HL-60/S4 treated with phorbol 12-myristate 13-acetate at 8.2 ng/mL for 4 days and 3 days (cell line): ENCODE data around the gene STON1.
"Not testable (repeated sequence)": the region's sequence is repeated elsewhere in the genome, so short reads cannot be mapped to it uniquely, and the experiment has no call there.

ENCODE experiments used
- in situ Hi-C: fragments of 300-500 bp; cut with MboI; formaldehyde crosslinking; loops from 2 replicates; pipeline ENCODE4 v1.15.0; 2022; ENCODE audit warnings: low sequenced_read_pairs

The STON1 gene

DNA sequence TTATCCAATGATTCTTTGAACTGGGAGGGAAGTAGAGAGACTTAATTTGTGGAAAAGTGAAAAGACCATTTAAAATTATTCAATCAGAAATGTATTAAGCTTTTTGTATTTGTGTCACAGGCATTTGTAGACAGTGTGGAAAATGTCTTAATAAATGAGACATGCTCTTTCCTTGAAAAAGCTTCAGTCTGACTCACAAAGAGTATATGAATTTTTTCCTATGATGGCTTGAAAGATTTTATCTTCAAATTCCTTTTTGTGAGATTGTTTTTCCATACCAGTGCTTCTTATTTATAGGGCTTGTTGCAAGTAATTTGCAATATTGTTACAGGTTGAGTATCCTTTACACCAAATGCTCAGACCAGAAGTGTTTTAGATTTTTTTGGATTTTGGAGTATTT lies 39.5 kb downstream of the STON1 start:
- in situ Hi-C loops, result no loop called here

DNA sequence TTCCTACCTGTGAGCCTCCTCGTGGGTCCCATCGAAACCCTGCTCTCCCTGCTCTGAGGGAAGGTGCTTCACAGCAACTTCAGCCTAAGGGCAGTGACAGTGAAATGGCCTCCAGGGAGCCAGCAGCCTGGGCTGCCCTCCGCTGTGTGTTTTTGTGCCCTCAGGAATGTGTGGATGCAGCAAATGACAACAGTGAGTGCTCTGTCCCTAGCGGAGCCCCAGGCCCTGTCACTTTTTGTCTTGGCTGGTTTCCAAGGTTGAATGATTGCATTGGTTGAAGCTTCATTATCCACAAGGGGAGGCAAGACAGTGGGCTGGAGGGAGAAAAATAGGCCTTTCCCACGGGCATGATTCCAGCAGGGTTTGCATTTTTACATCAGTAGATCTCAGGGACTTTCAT lies 42.9 kb downstream of the STON1 start:
- in situ Hi-C loops, result no loop called here

DNA sequence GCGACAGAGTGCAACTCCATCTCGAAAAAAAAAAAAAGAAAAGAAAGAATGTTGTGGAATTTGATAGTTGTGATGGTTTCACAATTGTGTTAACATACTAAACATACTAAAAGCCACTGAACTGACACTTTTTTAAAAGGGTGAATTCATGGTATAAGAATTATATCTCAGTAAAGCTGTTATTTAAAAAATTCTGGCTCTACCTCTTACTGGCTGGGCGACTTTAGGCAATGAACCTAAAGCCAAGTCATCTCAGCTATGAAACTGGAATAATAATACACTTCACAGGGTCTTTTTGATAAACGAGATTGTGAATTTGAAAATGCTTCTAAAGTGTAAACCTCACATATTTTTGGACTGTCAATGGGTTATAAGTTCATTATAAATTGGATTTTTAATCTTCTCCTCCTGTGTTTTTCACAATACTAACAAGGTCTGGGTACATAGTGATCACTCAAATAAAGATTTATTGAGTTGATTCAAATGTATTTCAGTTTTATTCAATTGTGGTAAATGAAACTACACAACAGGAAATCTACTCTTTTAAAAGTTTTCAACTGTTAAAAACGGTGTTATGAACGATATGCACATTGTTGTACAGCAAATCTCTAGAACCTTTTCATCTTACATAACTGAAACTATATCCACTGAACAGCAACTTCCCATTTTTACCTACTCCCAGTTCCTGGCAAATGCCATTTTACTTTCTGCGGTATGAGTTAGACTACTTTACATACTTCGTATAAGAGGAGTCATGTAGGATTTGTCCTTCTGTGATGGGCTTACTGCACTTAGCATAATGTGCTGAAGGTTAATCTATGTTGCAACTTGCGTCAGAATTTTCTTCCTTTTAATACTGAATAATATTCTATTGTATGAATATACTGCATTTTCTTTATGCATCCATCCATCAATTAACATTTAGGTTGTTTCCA lies 44.7 kb downstream of the STON1 start:
- in situ Hi-C loops, result no loop called here

DNA sequence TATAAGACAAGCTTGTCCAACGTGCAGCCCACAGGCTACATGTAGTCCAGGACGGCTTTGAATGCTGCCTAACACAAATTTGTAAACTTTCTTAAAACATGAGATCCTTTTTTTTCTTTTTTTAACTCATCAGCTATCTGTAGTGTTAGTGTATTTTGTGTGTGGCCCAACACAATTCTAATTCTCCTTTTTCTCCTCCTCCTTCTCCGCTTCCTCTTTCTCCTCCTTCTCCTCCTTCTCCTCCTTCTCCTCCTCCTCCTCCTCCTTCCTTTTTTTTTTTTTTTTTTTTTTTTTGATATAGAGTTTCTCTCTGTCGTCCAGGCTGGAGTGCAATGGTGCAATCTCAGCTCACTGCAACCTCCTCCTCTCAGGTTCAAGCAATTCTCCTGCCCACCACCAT lies 48.4 kb downstream of the STON1 start:
- in situ Hi-C loops, result no loop called here

DNA sequence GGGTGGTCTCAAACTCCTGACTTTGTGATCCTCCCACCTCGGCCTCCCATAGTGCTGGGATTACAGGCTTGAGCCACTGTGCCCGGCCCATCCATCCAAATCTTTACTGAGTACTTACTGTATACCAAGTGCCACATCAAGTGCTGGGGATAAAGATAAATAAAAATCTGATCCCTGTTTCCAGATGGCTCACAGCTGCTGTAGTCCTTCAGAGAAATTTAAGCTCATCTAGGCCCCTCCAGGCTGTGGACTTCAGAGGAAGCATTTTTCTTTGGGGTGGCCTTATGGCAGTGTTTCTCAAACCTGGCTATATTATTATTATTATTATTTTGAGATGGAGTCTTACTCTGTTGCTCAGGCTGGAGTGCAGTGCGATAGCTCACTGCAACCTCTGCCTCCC lies 54.0 kb downstream of the STON1 start:
- in situ Hi-C loops, result no loop called here

DNA sequence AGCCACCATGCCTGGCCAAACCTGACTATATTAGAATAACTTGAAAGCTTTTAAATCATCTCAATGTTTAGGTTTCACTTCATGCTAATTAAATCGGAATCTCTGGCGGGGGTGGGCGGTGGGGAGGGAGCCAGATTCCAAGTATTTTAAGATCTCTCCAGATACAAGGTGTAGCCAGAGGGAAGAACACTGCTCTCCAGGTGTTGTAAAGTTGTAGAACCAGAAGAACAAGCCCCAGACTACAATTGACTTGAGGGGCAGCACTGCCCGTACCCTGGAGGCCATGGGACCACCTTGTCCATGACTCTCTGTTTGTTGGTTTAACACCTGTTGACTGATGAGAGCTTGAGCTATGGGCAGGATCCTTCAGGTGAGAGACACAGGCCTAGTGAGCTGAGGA lies 54.6 kb downstream of the STON1 start:
- in situ Hi-C loops, result no loop called here

DNA sequence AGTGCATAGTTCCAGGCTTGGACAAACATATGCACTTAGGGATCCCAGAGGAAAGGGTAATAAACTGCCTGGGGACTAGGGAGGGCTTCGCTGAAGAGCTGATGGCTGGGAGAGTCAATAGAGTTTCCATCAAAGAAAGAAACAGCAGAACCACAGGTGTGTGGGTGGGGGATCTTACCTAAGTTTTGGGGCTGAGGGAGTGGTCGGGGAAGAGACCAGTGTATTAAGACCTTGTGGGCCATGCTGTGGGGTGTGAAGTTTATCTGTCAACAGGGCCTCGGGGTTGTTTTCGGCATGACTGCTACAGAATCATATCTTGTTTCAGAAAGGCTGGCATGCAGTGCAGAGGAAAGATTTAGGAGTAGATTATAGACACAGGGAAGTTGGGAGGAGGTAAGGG lies 56.5 kb downstream of the STON1 start:
- in situ Hi-C loops, result no loop called here

DNA sequence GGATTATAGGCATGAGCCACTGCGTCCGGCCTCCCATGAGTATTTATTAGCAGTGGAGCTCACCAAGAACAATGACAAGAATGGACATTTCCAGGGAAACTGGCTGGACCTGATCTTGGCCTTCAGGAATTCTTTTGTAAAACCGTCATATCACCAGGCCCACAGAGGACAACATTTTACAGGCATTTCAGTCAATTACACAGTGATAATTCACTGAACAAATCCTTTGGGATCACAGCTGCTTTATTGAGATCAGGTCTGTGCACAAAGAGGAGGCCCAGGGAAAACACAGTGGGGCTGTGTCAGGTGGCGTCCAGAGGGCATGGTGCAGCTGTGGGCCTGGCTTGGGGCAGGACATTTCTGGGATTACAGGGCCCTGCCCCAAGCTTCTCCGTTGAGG lies 57.6 kb downstream of the STON1 start:
- in situ Hi-C loops, result no loop called here

DNA sequence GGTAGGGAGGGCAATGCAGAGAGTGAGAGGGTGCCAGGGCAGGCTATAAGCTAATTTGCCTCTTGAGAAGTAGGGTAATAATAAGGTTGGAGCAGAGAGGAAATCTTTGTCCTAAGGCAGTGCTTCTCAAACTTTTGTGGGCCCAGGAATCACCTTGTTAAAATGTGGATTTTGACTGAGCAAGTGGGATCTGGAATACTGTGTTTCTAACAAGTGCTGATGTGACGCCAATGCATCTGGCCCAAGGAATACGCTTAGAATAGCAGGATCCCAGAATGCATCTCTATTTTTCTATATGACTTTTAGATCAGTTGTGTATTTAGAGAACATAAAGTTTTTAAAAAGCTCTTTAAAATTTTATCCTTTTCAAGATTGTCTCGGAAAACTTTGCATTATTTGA lies 58.0 kb downstream of the STON1 start:
- in situ Hi-C loops, result no loop called here

DNA sequence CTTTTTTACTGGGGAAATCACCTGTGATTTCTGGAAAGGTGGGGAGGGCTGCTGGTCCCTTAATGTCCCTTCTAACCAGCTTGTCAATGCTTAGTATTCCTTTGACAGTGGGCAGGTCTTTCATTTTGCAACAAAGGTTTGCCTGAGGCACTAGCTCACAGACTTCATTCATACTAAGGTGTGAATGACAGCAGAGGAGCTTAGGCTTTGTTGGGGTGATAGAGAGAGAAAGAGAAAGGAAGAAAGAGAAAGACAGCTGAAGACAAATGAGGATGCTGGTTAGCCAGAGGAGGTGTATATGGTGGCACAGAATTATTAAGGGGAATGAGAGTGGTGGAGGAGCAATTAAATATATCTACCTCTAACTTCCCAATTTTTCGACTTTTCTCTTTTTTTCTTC lies 58.8 kb downstream of the STON1 start:
- in situ Hi-C loops, result no loop called here

DNA sequence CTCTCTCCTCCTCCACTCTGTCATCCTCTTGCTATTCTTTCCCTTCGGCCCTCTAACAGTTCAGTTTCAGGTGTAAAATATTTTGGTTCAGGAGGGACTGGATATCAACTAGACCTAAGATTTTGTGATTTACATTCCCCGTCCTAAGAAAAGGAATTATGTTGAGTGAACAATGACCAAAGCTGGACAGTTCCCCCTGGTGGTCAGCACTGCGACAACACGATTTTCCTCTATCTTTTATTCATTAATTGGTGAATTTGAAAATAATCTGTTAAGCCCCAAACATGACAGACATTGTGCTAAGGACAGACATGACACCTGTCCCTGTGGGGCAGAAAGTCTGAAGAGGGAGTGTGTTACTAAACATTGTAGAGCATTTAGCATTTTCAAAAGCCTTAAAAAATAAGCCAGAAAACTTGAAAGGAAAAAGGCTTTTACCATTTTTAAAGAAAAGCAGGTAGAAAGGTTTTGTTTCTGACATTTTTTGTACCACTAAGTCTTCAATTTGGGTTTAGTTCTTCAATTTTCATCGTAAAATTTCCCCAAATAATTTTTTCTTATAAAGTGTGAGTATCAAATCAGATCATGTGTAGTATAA lies 59.3 kb downstream of the STON1 start:
- in situ Hi-C loops, result no loop called here

DNA sequence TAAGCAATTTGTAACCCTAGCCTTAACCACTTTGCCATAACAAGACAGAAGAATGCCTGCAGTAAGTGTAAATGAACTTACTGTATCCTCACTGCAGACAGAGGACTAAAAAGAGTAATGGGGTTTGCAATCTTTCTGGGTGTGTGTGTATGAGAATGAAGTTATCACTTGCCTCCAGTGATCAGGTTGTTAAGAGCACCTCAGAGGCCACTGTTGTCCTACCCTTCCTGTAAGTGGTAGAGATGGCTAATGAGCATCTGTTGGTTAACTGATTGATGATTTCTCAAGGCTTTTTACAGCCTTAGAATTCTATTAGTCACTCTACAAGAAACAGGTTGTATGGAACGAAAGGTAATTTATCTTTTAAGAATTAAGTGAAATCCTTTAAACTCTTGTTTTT lies 60.1 kb downstream of the STON1 start:
- in situ Hi-C loops, result no loop called here

DNA sequence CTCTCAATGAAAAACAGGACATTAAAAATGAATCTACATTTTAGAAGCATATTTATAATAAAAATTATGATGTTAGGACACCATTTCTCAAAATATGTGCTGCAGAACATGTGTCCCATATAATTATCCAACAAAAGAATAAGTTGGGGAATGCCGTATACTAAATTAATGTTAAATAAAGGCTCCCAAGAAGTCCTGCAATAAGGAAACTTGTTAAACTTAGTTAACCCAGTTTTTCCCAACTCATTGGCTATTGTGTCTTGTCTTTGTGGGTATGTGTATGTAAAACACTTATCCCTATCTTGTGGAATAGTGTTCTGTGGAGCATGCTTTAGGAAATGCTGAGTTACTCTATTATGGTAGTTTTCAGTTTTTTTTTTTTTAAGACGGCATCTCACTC lies 62.1 kb downstream of the STON1 start:
- in situ Hi-C loops, result no loop called here

DNA sequence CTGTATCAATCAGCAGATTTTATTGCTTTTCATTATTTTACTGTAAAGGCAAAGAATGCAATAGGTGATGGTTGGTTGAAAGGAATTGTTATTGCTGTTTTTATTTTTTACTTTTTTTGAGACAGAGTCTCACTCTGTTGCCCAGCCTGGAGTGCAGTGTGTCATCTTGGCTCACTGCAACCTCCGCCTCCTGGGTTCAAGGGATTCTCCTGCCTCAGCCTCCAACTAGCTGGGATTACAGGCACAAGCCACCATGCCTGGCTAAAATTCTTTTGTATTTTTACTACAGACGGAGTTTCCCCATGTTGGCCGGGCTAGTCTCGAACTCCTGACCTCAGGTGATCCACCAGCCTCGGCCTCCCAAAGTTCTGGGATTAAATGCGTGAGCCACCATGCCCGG lies 66.8 kb downstream of the STON1 start:
- in situ Hi-C loops, result not testable (repeated sequence)

DNA sequence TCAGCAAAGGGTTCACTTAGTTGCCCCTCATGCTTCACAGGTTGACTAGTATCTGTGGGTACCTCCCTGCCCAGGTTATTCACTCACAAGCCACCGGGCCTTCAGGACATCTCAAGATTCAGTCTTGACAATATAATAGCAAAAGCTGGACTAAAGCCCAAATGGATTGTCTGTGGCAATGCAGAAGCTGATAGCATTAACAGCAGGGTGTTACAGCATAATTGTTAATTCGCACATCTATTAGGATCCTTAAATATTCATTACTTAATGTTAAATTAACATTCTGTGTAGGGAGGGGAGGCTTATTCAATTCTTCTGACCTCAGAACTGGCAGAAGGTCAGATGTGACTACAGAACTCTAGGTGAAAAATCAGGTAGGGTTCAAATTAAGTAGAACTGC lies 67.5 kb downstream of the STON1 start:
- in situ Hi-C loops, result no loop called here

DNA sequence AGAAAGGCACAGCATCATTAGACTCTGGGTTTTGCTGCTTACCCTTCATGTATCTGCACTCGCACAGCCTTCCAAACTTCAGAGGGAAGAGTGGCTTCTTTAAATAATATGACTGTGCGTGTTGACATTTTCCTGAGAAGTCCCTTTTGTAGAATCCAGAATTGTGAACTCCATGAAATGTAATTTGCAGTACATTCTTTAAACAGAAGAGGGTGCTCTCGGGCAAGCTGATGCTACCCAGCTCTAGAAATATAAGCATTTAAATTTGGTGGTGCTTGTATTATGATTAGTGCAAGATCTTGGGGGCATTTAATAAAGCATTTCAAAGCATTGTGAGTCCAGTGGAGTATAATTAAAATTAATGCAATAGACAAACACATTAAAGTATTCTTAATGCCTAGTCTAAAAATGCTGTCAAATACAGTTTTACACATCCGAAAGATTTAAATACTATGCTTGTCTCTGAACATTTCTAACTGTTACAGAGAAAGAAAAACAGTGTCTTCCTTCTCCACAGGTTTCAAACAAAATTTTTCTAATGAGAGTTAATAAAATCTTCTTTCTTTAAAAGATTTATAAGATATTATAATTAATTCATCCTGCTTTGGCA lies 70.4 kb downstream of the STON1 start:
- in situ Hi-C loops, result no loop called here

DNA sequence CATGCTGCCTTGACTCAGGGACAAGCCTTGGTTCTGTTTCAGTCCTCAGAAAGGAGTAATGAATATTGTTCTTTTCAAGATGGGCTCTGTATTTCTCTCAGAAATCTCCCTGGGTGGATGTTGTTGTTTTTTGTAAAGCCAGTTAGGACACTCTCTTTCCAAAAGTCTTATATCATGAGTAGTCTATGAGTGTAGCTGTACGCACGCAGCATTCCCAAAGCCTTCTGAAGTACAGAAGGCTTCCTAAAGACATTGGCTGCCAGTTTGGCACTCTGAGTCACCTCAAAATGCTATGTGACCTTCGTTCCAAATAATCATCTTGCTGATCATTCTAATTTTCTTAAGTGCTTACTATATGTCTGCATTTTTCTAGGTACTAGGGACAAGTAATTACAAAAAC lies 71.0 kb downstream of the STON1 start:
- in situ Hi-C loops, result no loop called here

DNA sequence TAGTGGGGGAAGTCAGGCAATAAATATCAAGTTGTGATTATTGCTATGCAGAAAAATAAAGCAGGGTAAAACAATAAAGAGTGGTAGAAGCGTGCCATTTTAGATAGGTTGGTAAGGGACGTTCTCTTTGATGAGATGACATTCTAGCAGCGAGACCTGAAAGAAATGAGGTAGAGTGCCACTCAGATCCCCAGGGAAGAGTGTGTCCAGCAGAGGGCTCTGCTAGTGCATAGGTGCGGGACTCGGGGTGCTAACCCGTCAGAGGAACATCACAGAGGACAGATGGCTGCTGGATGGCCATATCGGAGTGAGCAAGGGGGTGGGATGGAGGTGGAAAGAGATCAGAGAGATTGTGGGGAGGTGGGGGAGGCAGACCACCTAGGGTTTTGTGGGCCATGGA lies 71.4 kb downstream of the STON1 start:
- in situ Hi-C loops, result no loop called here

DNA sequence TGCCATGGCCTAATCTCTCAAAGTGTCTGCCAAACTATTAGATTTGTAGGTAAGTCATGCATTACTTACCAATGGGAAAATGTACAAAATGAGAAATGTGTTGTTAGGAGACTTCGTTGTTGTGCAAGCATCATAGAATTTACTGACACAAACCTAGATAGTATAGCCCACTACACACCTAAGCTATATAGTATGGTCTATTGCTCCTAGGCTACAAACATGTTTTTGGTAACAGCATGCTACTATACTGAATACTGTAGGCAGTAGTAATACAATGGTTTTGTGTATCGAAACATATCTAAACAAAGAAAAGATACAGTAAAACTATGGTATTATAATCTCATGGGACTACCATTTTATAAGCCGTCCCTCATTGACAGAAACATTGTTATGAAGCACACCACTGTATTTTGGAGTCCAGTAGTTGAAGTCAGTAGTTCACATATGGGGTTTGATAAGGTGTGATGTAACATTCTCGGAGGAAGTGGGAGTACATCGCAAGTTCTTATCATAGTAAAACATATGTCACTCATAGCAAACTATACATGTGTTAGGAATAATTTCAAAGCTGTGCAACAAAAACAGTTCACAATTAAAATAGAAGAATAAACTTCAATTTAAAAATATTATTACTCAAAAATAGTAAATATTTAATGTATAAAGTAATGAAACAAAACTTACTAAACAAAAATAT lies 75.7 kb downstream of the STON1 start:
- in situ Hi-C loops, result no loop called here

DNA sequence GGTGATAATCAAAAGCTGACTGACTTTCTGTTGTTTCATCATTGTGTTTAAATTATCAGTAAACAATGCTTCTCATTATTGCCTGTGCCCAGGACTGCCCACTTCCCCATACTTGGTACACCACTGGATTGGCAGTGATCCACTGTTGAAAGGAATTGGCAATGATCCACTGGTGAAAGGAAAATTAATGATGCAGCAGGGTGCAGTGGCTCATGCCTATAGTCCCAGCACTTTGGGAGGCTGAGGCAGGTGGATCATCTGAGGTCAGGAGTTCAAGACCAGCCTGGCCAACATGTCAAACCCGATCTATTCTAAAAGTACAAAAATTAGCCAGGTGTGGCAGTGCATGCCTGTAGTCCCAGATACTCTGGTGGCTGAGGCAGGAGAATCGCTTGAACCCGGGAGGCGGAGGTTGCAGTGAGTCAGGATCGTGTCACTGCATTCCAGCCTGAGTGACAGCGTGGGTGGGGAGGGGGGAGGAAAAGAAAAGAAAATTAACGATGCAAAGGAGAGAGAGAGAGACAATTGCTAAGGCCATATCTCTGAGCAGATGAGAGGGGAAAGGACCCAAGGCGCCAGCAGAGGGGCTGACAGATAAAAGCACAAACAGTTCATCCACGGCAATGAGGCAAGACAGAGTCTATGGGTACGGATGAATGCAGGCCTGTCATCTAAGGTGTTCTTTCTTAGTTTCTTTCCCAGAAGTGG lies 77.5 kb downstream of the STON1 start:
- in situ Hi-C loops, result no loop called here

DNA sequence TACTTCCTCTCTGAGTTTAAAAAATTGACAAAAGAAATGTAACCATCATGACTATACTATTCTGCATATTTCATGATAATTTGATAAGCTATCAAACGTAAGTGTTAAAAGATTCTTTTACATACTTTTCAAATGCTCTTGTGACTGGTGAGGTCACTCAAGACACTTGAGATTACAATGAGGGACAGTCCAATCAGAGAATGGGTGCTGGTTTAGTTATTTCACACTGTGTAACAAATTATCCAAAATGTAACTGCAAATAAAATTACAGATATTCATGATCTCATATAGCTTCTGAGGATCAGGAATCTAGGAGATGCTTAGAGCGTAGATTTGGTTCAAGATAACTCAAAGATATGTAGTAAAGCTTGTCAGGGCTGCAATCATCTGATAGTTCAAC lies 83.3 kb downstream of the STON1 start:
- in situ Hi-C loops, result no loop called here
